DOHH2 (cell line): ENCODE measurements around the gene RASL11A.
"Not testable (repeated sequence)": the region's sequence is repeated elsewhere in the genome, so short reads cannot be mapped to it uniquely, and the experiment has no call there.

Experiments used
- H3F3A ChIP-seq: fragments of 200-600 bp; sonication (generic), shearing (Covaris generic); 2 replicates; pipeline ENCODE4 v1.6.0; 2016; ENCODE audit warnings: antibody characterized with exemption, mild to moderate bottlenecking; ENCODE audit not compliant: control insufficient read depth, insufficient read depth
- H3K27ac ChIP-seq: fragments of 200-600 bp; sonication (generic); 2 replicates; pipeline ENCODE4 v1.5.1; 2014; ENCODE audit warnings: low read depth, mild to moderate bottlenecking, low read length, moderate library complexity
- H3K27me3 ChIP-seq: fragments of 200-600 bp; sonication (generic); 2 replicates; pipeline ENCODE4 v1.6.1; 2014; ENCODE audit warnings: mild to moderate bottlenecking, low read length, mixed read lengths; ENCODE audit not compliant: control insufficient read depth
- H3K36me3 ChIP-seq: fragments of 200-600 bp; sonication (generic); 2 replicates; pipeline ENCODE4 v1.6.1; 2014; ENCODE audit warnings: mild to moderate bottlenecking, low read length, moderate library complexity, mixed read lengths; ENCODE audit not compliant: control insufficient read depth
- H3K4me1 ChIP-seq: fragments of 200-600 bp; sonication (generic); 2 replicates; pipeline ENCODE4 v1.6.1; 2014; ENCODE audit warnings: mild to moderate bottlenecking, low read length, mixed read lengths; ENCODE audit not compliant: control insufficient read depth
- H3K4me2 ChIP-seq: fragments of 200-600 bp; sonication (generic); 2 replicates; pipeline ENCODE4 v1.6.0; 2014; ENCODE audit warnings: mild to moderate bottlenecking, low read length, moderate library complexity
- H3K4me3 ChIP-seq: fragments of 200-600 bp; sonication (generic); 2 replicates; pipeline ENCODE4 v1.5.1; 2014; ENCODE audit warnings: mild to moderate bottlenecking, low read length, mixed read lengths
- H3K79me2 ChIP-seq: fragments of 200-600 bp; sonication (generic); 2 replicates; pipeline ENCODE4 v1.6.1; 2014; ENCODE audit warnings: mild to moderate bottlenecking, low read length, mixed read lengths; ENCODE audit not compliant: control insufficient read depth
- H3K9me2 ChIP-seq: fragments of 200-600 bp; sonication (generic); replicated peaks from 2 replicates; pipeline ENCODE4 v1.6.1; 2014; ENCODE audit warnings: mild to moderate bottlenecking, low read length, mixed read lengths; ENCODE audit not compliant: control insufficient read depth
- H3K9me3 ChIP-seq: fragments of 200-600 bp; sonication (generic); 2 replicates; pipeline ENCODE4 v1.6.1; 2014; ENCODE audit warnings: antibody characterized with exemption, low read length, mixed read lengths; ENCODE audit not compliant: control insufficient read depth, insufficient read depth
- H4K20me1 ChIP-seq: fragments of 200-600 bp; sonication (generic); 2 replicates; pipeline ENCODE4 v1.6.0; 2014; ENCODE audit warnings: low read depth, mild to moderate bottlenecking, antibody characterized with exemption, low read length, moderate library complexity; ENCODE audit not compliant: control insufficient read depth, insufficient read depth
- CTCF ChIP-seq: fragments of 200-600 bp; sonication (generic); IDR thresholded peaks from one replicate; pipeline ENCODE4 v1.5.1; 2014; ENCODE audit warnings: antibody characterized with exemption, mild to moderate bottlenecking, low read depth, low read length; ENCODE audit not compliant: poor library complexity, severe bottlenecking
- EZH2phosphoT487 ChIP-seq: fragments of 200-600 bp; sonication (generic); IDR thresholded peaks from 2 replicates; pipeline ENCODE4 v1.6.1; 2017; ENCODE audit warnings: borderline replicate concordance, mild to moderate bottlenecking, antibody characterized with exemption, low read length, moderate library complexity, mixed read lengths

The RASL11A gene

GRCh38 chr13:27296496-27296895, 25.9 kb downstream of the RASL11A start:
- TF ChIP-seq CTCF: no peak
- TF ChIP-seq EZH2phosphoT487: no peak
- Histone ChIP-seq H3K27me3 (no peaks in the 10 kb centered on the region), H3K9me3 (no peaks in the 10 kb centered on the region), H3K9me2 (no peaks in the 10 kb centered on the region), H3K79me2 (no peaks in the 10 kb centered on the region), H4K20me1 (no peaks in the 10 kb centered on the region), H3K4me3 (no peak overlapping the region), H3K4me1 (peaks cover 76% of the 10 kb centered on the region), H3K4me2 (no peak overlapping the region), H3K27ac (no peak overlapping the region), H3K36me3 (no peaks in the 10 kb centered on the region), H3F3A (peaks cover 35% of the 10 kb centered on the region)

DNA sequence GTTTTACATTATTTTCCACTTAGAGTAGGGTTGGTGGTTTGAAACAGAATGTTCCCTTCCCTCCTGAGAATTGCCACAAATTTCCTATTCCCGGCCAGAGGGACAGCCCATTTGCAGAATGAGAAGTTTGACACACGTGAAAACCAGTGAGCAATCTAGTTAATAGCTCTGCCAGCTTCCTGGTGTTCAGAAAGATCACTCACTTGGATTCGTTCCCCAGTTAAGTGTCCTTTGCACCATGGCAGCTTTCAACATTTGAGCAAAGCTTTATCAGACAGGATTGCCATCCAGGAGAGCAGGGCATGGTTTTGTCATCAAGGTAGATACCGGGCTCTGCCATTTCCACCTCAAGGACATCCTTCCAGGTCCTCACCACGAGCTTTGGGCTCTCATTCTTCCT, 28.2 kb downstream of the RASL11A start:
- Histone ChIP-seq H3K9me3 (no peaks in the 10 kb centered on the region), H3K36me3 (no peaks in the 10 kb centered on the region), H3K9me2 (no peaks in the 10 kb centered on the region), H4K20me1 (no peaks in the 10 kb centered on the region), H3K27me3 (no peaks in the 10 kb centered on the region), H3K4me1 (peaks cover 68% of the 10 kb centered on the region), H3K27ac (no peak overlapping the region), H3K4me2 (no peak overlapping the region), H3K79me2 (no peaks in the 10 kb centered on the region), H3F3A (peaks cover 22% of the 10 kb centered on the region), H3K4me3 (no peak overlapping the region)
- TF ChIP-seq EZH2phosphoT487 (no peak), CTCF (no peak)

GRCh38 chr13:27300406-27300805, 29.8 kb downstream of the RASL11A start:
- not testable (repeated sequence) for H3K36me3 ChIP-seq, H3K9me2 ChIP-seq, H3K27me3 ChIP-seq, H4K20me1 ChIP-seq, H3K4me3 ChIP-seq, H3F3A ChIP-seq, H3K27ac ChIP-seq, H3K79me2 ChIP-seq, H3K9me3 ChIP-seq, H3K4me2 ChIP-seq
- H3K4me1 ChIP-seq: peaks cover 67% of the 10 kb centered on the region

GRCh38 chr13:27300941-27301586, 30.4 kb downstream of the RASL11A start:
- 0 out of 2 replicates have a peak, but pooled peaks cover 7% of the 10 kb centered on the region for H3F3A ChIP-seq
- no peaks in the 10 kb centered on the region for H3K27me3 ChIP-seq
- no peak overlapping the region for H3K4me2 ChIP-seq
- H3K9me3 ChIP-seq: no peaks in the 10 kb centered on the region
- H4K20me1 ChIP-seq: no peaks in the 10 kb centered on the region
- TF ChIP-seq EZH2phosphoT487 (no peak), CTCF (no peak)
- H3K4me3 ChIP-seq: no peak overlapping the region
- no peaks in the 10 kb centered on the region for H3K9me2 ChIP-seq
- no peaks in the 10 kb centered on the region for H3K79me2 ChIP-seq
- H3K36me3 ChIP-seq: no peaks in the 10 kb centered on the region
- no peak overlapping the region for H3K27ac ChIP-seq
- H3K4me1 ChIP-seq: peaks cover 67% of the 10 kb centered on the region
